SJSA1 (cell line): ENCODE results near the gene CFTR. TPM values are rescaled to one million over a fixed set of nuclear protein-coding genes. Genes with fewer than 3 reads are reported as not detected.
A peak's percentile ranks its signal among the peaks of the same experiment; 100 is the strongest.

Experiments used
- DNase-seq, 2 experiments: peaks; one replicate each; pipeline ENCODE4 v3.0.0-alpha.2; 2015 to 2020; ENCODE audit warnings: low spot score in 2 of 2, low read depth in 1 of 2
- H3K27ac ChIP-seq: fragments of 250-450 bp; sonication (Bioruptor Pico); 2 replicates; pipeline ENCODE4 v1.5.1; 2020; ENCODE audit warnings: mild to moderate bottlenecking, moderate library complexity
- H3K27me3 ChIP-seq: fragments of 250-450 bp; sonication (Bioruptor Pico); replicated peaks from 2 replicates; pipeline ENCODE4 v1.5.1; 2020; ENCODE audit warnings: mild to moderate bottlenecking, moderate library complexity
- H3K36me3 ChIP-seq: fragments of 250-450 bp; sonication (Bioruptor Pico); 2 replicates; pipeline ENCODE4 v1.5.1; 2020; ENCODE audit warnings: mild to moderate bottlenecking
- H3K4me1 ChIP-seq: fragments of 250-450 bp; sonication (Bioruptor Pico); replicated peaks from 2 replicates; pipeline ENCODE4 v1.6.1; 2021; ENCODE audit warnings: mild to moderate bottlenecking
- H3K4me3 ChIP-seq: fragments of 250-450 bp; sonication (Bioruptor Pico); 2 replicates; pipeline ENCODE4 v1.5.1; 2020; ENCODE audit warnings: mild to moderate bottlenecking
- H3K9me3 ChIP-seq: fragments of 250-450 bp; sonication (Bioruptor Pico); replicated peaks from 2 replicates; pipeline ENCODE4 v1.5.1; 2020; ENCODE audit warnings: mild to moderate bottlenecking
- total RNA-seq: library from RNA; depleted of rRNA; stranded (reverse); fragments of >200 nt; shearing (Covaris generic); gene quantifications from 2 replicates; pipeline ENCODE4 v1.2.3, GENCODE V29; 2014

The CFTR gene
- total RNA-seq, 1 experiment from 2014 or later = 0.08 TPM

DNA sequence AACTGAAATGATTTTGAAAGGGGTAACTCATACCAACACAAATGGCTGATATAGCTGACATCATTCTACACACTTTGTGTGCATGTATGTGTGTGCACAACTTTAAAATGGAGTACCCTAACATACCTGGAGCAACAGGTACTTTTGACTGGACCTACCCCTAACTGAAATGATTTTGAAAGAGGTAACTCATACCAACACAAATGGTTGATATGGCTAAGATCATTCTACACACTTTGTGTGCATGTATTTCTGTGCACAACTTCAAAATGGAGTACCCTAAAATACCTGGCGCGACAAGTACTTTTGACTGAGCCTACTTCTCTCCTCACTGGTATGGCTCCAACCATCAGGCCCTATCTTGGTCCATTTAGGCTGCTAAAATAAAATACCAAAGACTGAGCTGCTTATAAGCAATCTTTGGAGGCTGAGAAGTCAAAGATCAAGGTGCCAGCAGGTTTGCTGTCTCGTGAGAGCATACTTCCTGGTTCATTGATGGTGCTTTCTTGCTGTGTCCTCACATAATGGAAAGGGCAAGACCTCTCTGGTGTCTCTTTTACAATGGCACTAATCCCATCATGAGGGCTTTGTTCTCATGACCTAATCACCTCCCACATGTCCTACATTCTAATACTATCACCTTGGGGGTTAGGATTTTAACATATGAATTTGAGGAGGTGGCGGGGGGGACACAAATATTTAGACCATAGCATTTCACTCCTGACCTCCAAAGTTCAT lies 173.3 kb downstream of the CFTR start:
- no peaks in the 10 kb centered on the region for H3K27me3 ChIP-seq
- H3K4me1 ChIP-seq = peaks cover 12% of the 10 kb centered on the region; the same call in 1 of the 2 replicates
- H3K27ac ChIP-seq = no peak overlapping the region
- no peaks in the 10 kb centered on the region for H3K36me3 ChIP-seq
- H3K4me3 ChIP-seq = no peak overlapping the region
- no peak for DNase-seq
- no peaks in the 10 kb centered on the region for H3K9me3 ChIP-seq

DNA sequence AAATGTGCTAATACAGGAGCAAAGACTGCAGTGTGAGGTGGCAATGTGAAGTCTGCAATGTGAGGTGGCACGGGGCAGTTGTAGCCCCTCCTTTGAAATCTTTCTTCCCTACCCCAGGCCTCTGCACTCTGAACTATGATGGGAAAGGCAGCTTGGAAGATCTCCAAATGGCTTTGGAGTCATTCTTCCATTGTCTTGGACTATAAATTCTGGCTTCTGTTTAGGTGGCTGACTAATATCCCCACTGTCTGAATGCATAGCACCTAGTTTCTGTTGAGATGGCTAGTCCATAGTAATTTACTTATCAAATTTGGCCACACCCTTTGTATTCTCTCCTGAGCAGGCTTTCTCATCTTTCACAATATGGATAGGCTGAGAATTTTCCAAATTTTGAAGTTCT lies 175.0 kb downstream of the CFTR start:
- no peaks in the 10 kb centered on the region for H3K9me3 ChIP-seq
- peaks cover 19% of the 10 kb centered on the region for H3K4me1 ChIP-seq
- no peak overlapping the region for H3K27ac ChIP-seq
- H3K27me3 ChIP-seq = no peaks in the 10 kb centered on the region
- no peak overlapping the region for H3K4me3 ChIP-seq
- DNase-seq = no peak
- no peaks in the 10 kb centered on the region for H3K36me3 ChIP-seq

DNA sequence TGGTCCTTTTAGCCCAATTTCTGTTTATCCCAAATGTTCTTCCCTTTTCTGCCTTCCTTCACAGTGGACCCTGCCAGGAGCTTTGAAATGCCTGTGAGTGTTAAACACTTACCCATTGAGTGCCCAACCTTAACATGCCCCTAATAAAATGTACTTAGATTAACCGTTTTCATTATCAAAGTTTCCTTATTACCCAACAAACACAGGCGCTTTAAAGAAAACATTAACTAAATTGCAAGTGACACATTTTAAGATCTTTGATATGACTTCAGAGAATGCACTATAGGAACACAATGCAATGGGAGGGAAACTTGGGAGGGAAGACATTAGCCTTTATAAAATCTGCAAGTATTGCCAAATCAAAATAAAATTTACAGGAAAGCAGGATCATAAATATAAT lies 177.0 kb downstream of the CFTR start:
- Histone ChIP-seq H3K4me3 (no peak overlapping the region), H3K27ac (no peak overlapping the region), H3K4me1 (peaks cover 17% of the 10 kb centered on the region), H3K27me3 (no peaks in the 10 kb centered on the region), H3K9me3 (no peaks in the 10 kb centered on the region), H3K36me3 (no peaks in the 10 kb centered on the region)
- DNase-seq = no peak

DNA sequence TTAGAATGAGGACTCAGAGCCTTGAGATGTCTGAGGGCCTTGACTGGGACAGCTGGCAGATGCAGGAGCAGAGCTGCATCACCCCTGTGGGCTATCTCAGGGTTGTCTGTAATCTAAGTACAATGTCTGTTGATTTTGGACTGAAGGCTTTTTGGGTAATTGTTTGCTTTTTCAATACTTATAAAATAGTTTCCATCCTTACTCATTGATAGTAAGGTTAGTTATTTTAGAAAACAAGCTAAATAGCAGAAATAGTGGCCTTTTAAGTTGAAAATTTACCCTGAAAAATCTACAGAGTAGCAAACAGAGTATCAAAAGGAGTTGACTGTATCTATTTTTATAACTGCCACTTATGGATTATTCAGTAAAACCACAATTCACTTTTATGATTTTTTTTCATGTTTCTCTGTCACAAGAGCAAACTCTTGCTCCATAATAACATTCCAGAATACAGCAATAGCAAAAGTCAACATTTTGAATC lies 179.7 kb downstream of the CFTR start:
- Histone ChIP-seq H3K27ac (no peak overlapping the region), H3K36me3 (no peaks in the 10 kb centered on the region), H3K4me3 (no peak overlapping the region), H3K9me3 (no peaks in the 10 kb centered on the region), H3K27me3 (no peaks in the 10 kb centered on the region), H3K4me1 (peaks cover 27% of the 10 kb centered on the region)
- DNase-seq = peak in 1 of 2 experiments; percentile 16

DNA sequence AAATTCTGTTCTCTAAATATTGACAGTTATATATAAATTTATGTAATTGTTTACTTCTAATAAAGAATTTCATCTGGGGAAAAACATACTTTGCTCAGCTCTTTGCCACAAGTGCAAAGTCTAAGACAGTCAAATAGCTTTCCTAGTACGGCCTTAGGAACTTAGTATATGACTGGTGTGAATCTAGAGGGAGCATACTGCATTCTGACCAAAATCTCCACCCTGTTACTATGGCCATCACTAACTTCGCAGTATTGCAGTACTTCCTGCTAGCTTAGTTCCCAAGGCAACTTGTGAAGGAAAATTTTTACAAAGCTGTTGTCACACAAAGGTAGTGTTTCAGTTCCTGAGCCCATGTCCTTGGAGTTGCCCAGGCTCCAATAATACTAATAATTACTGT lies 181.5 kb downstream of the CFTR start:
- Histone ChIP-seq H3K27me3 (no peaks in the 10 kb centered on the region), H3K4me1 (peaks cover 39% of the 10 kb centered on the region), H3K9me3 (no peaks in the 10 kb centered on the region), H3K27ac (no peak overlapping the region), H3K4me3 (no peak overlapping the region), H3K36me3 (no peaks in the 10 kb centered on the region)
- DNase-seq = no peak

DNA sequence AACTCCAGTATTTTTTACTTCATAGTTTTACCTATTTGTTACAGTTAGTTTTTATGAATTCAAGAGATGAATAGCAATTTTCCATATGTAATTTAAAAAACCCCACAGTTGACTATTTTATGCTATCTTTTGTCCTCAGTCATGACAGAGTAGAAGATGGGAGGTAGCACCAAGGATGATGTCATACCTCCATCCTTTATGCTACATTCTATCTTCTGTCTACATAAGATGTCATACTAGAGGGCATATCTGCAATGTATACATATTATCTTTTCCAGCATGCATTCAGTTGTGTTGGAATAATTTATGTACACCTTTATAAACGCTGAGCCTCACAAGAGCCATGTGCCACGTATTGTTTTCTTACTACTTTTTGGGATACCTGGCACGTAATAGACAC lies 184.2 kb downstream of the CFTR start:
- DNase-seq = no peak
- H3K27me3 ChIP-seq = no peaks in the 10 kb centered on the region
- H3K36me3 ChIP-seq = no peaks in the 10 kb centered on the region
- no peak overlapping the region for H3K4me3 ChIP-seq
- no peaks in the 10 kb centered on the region for H3K9me3 ChIP-seq
- H3K27ac ChIP-seq = no peak overlapping the region
- peaks cover 56% of the 10 kb centered on the region for H3K4me1 ChIP-seq

DNA sequence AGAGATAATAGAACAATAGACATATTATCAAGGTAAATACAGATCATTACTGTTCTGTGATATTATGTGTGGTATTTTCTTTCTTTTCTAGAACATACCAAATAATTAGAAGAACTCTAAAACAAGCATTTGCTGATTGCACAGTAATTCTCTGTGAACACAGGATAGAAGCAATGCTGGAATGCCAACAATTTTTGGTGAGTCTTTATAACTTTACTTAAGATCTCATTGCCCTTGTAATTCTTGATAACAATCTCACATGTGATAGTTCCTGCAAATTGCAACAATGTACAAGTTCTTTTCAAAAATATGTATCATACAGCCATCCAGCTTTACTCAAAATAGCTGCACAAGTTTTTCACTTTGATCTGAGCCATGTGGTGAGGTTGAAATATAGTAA lies 185.5 kb downstream of the CFTR start:
- peak in 1 of 2 experiments; percentile 49 for DNase-seq
- Histone ChIP-seq H3K4me3 (no peak overlapping the region), H3K27ac (peak overlapping the region; percentile 88), H3K36me3 (no peaks in the 10 kb centered on the region), H3K4me1 (peaks cover 47% of the 10 kb centered on the region), H3K9me3 (no peaks in the 10 kb centered on the region), H3K27me3 (no peaks in the 10 kb centered on the region)

DNA sequence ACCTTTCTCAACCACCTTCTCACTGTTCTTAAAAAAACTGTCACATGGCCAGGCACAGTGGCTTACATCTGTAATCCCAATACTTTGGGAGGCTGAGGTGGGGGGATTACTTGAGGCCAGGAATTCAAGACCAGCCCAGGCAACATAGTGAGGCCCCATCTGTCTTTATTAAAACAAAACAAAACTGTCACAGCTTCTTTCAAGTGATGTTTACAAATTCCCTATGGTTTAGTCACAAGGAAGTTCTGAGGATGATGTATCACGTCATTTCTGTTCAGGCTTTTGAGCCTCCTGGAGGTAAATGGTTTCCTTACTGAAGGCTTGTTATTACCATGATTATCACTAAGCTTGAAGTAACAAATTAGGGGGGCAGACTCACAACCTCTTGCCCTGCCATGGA lies 186.2 kb downstream of the CFTR start:
- H3K27ac ChIP-seq = peak overlapping the region; percentile 88
- DNase-seq = peak; percentile 65 to 85
- no peaks in the 10 kb centered on the region for H3K36me3 ChIP-seq
- H3K9me3 ChIP-seq = no peaks in the 10 kb centered on the region
- no peaks in the 10 kb centered on the region for H3K27me3 ChIP-seq
- peaks cover 47% of the 10 kb centered on the region for H3K4me1 ChIP-seq
- H3K4me3 ChIP-seq = no peak overlapping the region

DNA sequence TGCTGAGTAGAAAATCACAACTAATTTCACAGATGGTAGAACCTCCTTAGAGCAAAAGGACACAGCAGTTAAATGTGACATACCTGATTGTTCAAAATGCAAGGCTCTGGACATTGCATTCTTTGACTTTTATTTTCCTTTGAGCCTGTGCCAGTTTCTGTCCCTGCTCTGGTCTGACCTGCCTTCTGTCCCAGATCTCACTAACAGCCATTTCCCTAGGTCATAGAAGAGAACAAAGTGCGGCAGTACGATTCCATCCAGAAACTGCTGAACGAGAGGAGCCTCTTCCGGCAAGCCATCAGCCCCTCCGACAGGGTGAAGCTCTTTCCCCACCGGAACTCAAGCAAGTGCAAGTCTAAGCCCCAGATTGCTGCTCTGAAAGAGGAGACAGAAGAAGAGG lies 186.9 kb downstream of the CFTR start:
- Histone ChIP-seq H3K4me1 (peaks cover 47% of the 10 kb centered on the region), H3K4me3 (no peak overlapping the region), H3K9me3 (no peaks in the 10 kb centered on the region), H3K36me3 (no peaks in the 10 kb centered on the region), H3K27ac (peak overlapping the region; percentile 88), H3K27me3 (no peaks in the 10 kb centered on the region)
- no peak for DNase-seq

DNA sequence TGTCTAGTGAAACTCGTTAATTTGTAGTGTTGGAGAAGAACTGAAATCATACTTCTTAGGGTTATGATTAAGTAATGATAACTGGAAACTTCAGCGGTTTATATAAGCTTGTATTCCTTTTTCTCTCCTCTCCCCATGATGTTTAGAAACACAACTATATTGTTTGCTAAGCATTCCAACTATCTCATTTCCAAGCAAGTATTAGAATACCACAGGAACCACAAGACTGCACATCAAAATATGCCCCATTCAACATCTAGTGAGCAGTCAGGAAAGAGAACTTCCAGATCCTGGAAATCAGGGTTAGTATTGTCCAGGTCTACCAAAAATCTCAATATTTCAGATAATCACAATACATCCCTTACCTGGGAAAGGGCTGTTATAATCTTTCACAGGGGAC lies 187.6 kb downstream of the CFTR start:
- Histone ChIP-seq H3K4me1 (peaks cover 47% of the 10 kb centered on the region), H3K27ac (peak overlapping the region; percentile 88), H3K27me3 (no peaks in the 10 kb centered on the region), H3K4me3 (no peak overlapping the region), H3K36me3 (no peaks in the 10 kb centered on the region), H3K9me3 (no peaks in the 10 kb centered on the region)
- peak in 1 of 2 experiments; percentile 77 for DNase-seq

DNA sequence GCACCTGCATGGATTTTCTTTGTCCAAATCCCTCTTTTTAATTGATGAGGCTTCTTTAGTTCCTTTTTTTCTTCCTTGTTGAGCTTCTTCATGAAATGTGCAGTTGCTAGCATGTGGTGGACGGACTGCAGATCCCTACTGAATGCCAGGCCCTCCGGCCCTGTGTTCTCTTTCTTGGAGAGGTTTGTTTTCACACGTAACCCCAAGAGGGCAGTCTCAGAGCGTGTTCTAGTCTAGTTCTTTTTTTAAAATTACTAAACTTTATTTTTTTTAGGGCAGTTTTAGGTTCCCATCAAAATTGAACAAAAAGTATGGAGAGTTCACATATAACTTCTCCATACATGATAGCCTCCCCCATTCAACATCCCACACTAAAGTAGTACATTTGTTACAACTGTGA lies 190.0 kb downstream of the CFTR start:
- Histone ChIP-seq H3K4me3 (no peak overlapping the region), H3K36me3 (no peaks in the 10 kb centered on the region), H3K27ac (no peak overlapping the region), H3K4me1 (peaks cover 32% of the 10 kb centered on the region), H3K27me3 (peaks cover 3% of the 10 kb centered on the region; the same call in 1 of the 2 replicates), H3K9me3 (no peaks in the 10 kb centered on the region)
- DNase-seq = no peak

DNA sequence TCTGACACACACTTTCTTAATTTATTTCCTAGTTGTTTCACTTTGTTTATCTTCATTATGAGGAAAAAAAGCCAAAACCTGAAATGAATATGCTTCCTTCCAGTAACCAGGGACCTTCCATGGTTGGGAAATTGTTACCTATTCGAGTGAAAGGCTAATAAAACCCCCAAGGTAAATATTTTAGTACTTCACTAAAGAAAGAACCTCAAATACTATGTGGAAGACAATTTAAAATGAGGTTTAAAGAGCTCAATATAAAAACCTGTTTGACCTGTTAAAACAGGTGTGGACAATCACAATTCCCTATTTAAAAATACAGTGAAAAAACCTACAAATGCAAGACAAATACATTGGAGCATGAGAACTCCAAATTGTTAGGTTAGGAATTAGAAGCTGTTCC lies 192.6 kb downstream of the CFTR start:
- no peak for DNase-seq
- Histone ChIP-seq H3K9me3 (no peaks in the 10 kb centered on the region), H3K27ac (no peak overlapping the region), H3K36me3 (no peaks in the 10 kb centered on the region), H3K4me3 (no peak overlapping the region), H3K4me1 (peaks cover 6% of the 10 kb centered on the region), H3K27me3 (peaks cover 13% of the 10 kb centered on the region; the same call in 1 of the 2 replicates)

DNA sequence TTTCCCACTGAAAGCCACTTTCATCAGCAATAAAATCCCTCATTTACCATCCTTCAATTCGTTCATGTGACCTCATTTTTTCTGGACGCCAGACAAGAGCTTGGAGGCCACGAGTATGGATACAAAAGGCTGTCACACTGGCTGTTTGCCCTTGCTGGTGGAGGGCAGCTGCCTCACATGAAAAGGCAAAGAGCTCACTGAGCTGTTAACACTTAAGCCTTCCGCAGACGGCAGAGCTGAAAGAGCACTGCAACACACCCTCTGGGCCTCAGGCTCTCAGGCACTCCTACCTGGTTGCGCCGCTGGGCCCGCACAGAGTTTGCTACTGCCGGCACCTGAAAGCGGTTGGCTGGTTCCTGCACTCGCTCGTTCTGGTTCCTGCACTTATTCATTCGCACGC lies 193.5 kb downstream of the CFTR start:
- H3K27ac ChIP-seq = no peak overlapping the region
- no peaks in the 10 kb centered on the region for H3K36me3 ChIP-seq
- peaks cover 15% of the 10 kb centered on the region for H3K27me3 ChIP-seq
- DNase-seq = no peak
- no peak overlapping the region for H3K4me3 ChIP-seq
- H3K4me1 ChIP-seq = no peaks in the 10 kb centered on the region
- H3K9me3 ChIP-seq = no peaks in the 10 kb centered on the region

DNA sequence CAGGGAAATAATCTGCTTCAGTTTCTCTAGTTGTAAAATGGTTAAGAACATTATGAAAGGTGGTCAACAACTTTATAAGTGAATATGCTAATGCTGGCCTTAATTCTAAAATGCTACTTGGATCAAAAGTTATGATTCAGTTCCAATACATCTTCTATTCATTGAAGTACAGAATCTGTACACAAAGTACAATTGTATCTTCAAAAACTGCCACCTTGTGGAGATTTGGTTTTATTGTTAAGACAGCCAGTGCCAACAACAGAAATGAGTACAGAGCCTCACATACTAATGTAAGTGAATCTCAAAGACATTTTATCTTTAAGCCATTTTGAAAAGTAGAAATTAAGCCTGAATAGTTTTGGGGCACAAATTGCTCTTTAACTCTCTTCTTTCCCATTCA lies 194.0 kb downstream of the CFTR start:
- no peaks in the 10 kb centered on the region for H3K36me3 ChIP-seq
- no peaks in the 10 kb centered on the region for H3K4me1 ChIP-seq
- peak in 1 of 2 experiments; percentile 36 for DNase-seq
- H3K4me3 ChIP-seq = no peak overlapping the region
- H3K27me3 ChIP-seq = peaks cover 20% of the 10 kb centered on the region
- H3K9me3 ChIP-seq = no peaks in the 10 kb centered on the region
- no peak overlapping the region for H3K27ac ChIP-seq

DNA sequence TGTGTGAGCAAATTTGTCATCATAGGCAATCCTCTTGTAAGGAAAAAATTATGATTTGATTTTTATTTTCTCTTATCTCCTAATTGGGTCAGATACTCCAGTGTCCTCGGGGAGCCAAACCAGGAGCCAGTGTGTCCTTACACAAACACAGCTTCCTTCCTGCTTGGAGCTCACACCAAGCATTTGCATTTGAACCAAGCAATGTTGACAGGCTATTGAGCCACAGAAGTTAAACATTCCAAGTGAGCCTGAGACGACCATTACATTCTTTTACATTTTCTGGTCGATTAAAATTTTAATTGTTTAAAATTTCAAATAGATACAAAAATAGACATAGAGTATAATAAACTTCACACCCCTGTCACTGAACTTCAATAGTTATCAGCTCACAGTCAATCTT lies 194.8 kb downstream of the CFTR start:
- no peak overlapping the region for H3K4me3 ChIP-seq
- no peaks in the 10 kb centered on the region for H3K4me1 ChIP-seq
- DNase-seq = no peak
- peaks cover 27% of the 10 kb centered on the region for H3K27me3 ChIP-seq
- no peaks in the 10 kb centered on the region for H3K36me3 ChIP-seq
- no peak overlapping the region for H3K27ac ChIP-seq
- H3K9me3 ChIP-seq = no peaks in the 10 kb centered on the region
